Endothelial cell of umbilical vein (primary cell): ENCODE results near the gene ROPN1.

Experiments used
- CTCF ChIP-seq, 2 donors: IDR thresholded peaks; 1 replicate in 1 of 2; 2 replicates in 1 of 2; pipeline ENCODE4 v1.5.1; 2011; ENCODE audit warnings: low read length in 2 of 2, mild to moderate bottlenecking in 2 of 2, moderate library complexity in 2 of 2, control low read depth in 1 of 2, inconsistent platforms in 1 of 2, low read depth in 1 of 2; ENCODE audit not compliant: insufficient read depth in 1 of 2; ENCODE audit errors: extremely low read depth in 1 of 2
- POLR2AphosphoS5 ChIP-seq: IDR thresholded peaks from 2 replicates; pipeline ENCODE4 v1.6.1; 2012; ENCODE audit warnings: low read depth, mild to moderate bottlenecking, control low read depth, low read length, moderate library complexity; ENCODE audit not compliant: insufficient read depth

GRCh38 chr3:124032311-124032880 lies 40.5 kb upstream of the ROPN1 start:
- TF ChIP-seq POLR2AphosphoS5 (no peak), CTCF (IDR thresholded peaks at IDR 0.05; ENCODE audit: extremely low read depth in 1 of 2, insufficient read depth in 1 of 2, low read depth in 1 of 2, low read length in 2 of 2) (no peak)
